Osteoblast (primary cell): Measurements from ENCODE around the gene COBL. TPM values are rescaled to one million over a fixed set of nuclear protein-coding genes. Genes with fewer than 3 reads are reported as not detected.

Experiments
- DNase-seq: peaks from one replicate; pipeline ENCODE4 v3.0.0; 2011; ENCODE audit warnings: low spot score, mixed read lengths; ENCODE audit not compliant: insufficient read length; ENCODE audit errors: missing footprints
- H2AFZ ChIP-seq: 2 replicates; pipeline ENCODE4 v1.6.0; 2011; ENCODE audit warnings: mild to moderate bottlenecking, low read length
- H3K27ac ChIP-seq: 2 replicates; pipeline ENCODE4 v1.5.1; 2011; ENCODE audit warnings: mild to moderate bottlenecking, low read depth, low read length, moderate library complexity
- H3K27me3 ChIP-seq: 2 replicates; pipeline ENCODE4 v1.6.0; 2012; ENCODE audit warnings: mild to moderate bottlenecking, control low read depth, inconsistent platforms, low read length, moderate library complexity; ENCODE audit not compliant: insufficient read depth
- H3K36me3 ChIP-seq: 2 replicates; pipeline ENCODE4 v1.5.1; 2011; ENCODE audit warnings: mild to moderate bottlenecking, low read length, control low read depth, moderate library complexity; ENCODE audit not compliant: insufficient read depth
- H3K4me1 ChIP-seq: 2 replicates; pipeline ENCODE4 v1.5.1; 2011; ENCODE audit warnings: mild to moderate bottlenecking, low read length, control low read depth, moderate library complexity; ENCODE audit not compliant: insufficient read depth
- H3K4me2 ChIP-seq: 2 replicates; pipeline ENCODE4 v1.6.0; 2011; ENCODE audit warnings: mild to moderate bottlenecking, low read length; ENCODE audit not compliant: insufficient read depth
- H3K4me3 ChIP-seq: fragments of 200-600 bp; sonication (generic); 3 replicates; pipeline ENCODE4 v1.5.1; 2012; ENCODE audit warnings: mild to moderate bottlenecking, low read length, inconsistent platforms; ENCODE audit not compliant: insufficient read depth
- H3K79me2 ChIP-seq: 2 replicates; pipeline ENCODE4 v1.6.0; 2012; ENCODE audit warnings: mild to moderate bottlenecking, low read length, control low read depth, inconsistent platforms; ENCODE audit not compliant: insufficient read depth
- H3K9me3 ChIP-seq: 2 replicates; pipeline ENCODE4 v1.5.1; 2011; ENCODE audit warnings: low read depth, low read length, control low read depth
- H4K20me1 ChIP-seq: 2 replicates; pipeline ENCODE4 v1.6.0; 2012; ENCODE audit warnings: mild to moderate bottlenecking, low read length, control low read depth; ENCODE audit not compliant: insufficient read depth
- CTCF ChIP-seq: IDR thresholded peaks from 2 replicates; pipeline ENCODE4 v1.5.1; 2011; ENCODE audit warnings: mild to moderate bottlenecking, low read depth, low read length, moderate library complexity; ENCODE audit errors: extremely low read depth
- total RNA-seq: library from RNA; depleted of rRNA; stranded (reverse); fragments of >200 nt; gene quantifications from 2 replicates; pipeline ENCODE4 v1.2.3, GENCODE V29; 2012

Gene COBL
- total RNA-seq, 1 donor: under 0.01 TPM

GRCh38 chr7:51278797-51279196, 37.8 kb downstream of the COBL start:
- no peaks in the 10 kb centered on the region for H4K20me1 ChIP-seq
- DNase-seq: no peak
- H3K36me3 ChIP-seq: no peaks in the 10 kb centered on the region
- no peak overlapping the region for H2AFZ ChIP-seq
- H3K79me2 ChIP-seq: no peaks in the 10 kb centered on the region
- H3K27me3 ChIP-seq: no peaks in the 10 kb centered on the region
- no peak overlapping the region for H3K27ac ChIP-seq
- no peak overlapping the region for H3K4me2 ChIP-seq
- H3K9me3 ChIP-seq: no peaks in the 10 kb centered on the region
- no peak for TF ChIP-seq CTCF
- H3K4me1 ChIP-seq: no peaks in the 10 kb centered on the region
- no peak overlapping the region for H3K4me3 ChIP-seq

GRCh38 chr7:51276967-51277366, 39.6 kb downstream of the COBL start:
- Histone ChIP-seq H3K27ac (no peak overlapping the region), H3K4me3 (no peak overlapping the region), H3K9me3 (no peaks in the 10 kb centered on the region), H3K79me2 (no peaks in the 10 kb centered on the region), H4K20me1 (no peaks in the 10 kb centered on the region), H3K4me2 (no peak overlapping the region), H3K27me3 (no peaks in the 10 kb centered on the region), H3K36me3 (no peaks in the 10 kb centered on the region), H2AFZ (no peak overlapping the region), H3K4me1 (no peaks in the 10 kb centered on the region)
- no peak for TF ChIP-seq CTCF
- DNase-seq: no peak

- Histone ChIP-seq H2AFZ (no peak overlapping the region), H3K79me2 (no peaks in the 10 kb centered on the region), H3K36me3 (no peaks in the 10 kb centered on the region), H4K20me1 (no peaks in the 10 kb centered on the region), H3K4me3 (no peak overlapping the region), H3K9me3 (no peaks in the 10 kb centered on the region), H3K4me1 (no peaks in the 10 kb centered on the region), H3K27ac (no peak overlapping the region), H3K27me3 (no peaks in the 10 kb centered on the region), H3K4me2 (no peak overlapping the region)
- TF ChIP-seq CTCF: no peak
- peak; percentile 72 for DNase-seq
These were observed 40.5 kb downstream of the COBL start for GRCh38 chr7:51276091-51276605.

GRCh38 chr7:51275532-51275931, 41.1 kb downstream of the COBL start:
- DNase-seq: no peak
- H3K4me2 ChIP-seq: no peak overlapping the region
- no peaks in the 10 kb centered on the region for H3K9me3 ChIP-seq

More at GRCh38 chr7:51275532-51275931, 41.1 kb downstream of the COBL start:
- H3K79me2 ChIP-seq: no peaks in the 10 kb centered on the region
- no peak for TF ChIP-seq CTCF
- H3K27me3 ChIP-seq: no peaks in the 10 kb centered on the region
- no peak overlapping the region for H3K4me3 ChIP-seq
- H3K4me1 ChIP-seq: no peaks in the 10 kb centered on the region
- no peaks in the 10 kb centered on the region for H4K20me1 ChIP-seq
- H3K27ac ChIP-seq: no peak overlapping the region
- no peak overlapping the region for H2AFZ ChIP-seq
- no peaks in the 10 kb centered on the region for H3K36me3 ChIP-seq
